ENCODE measurements around the gene IL4I1.

DNA sequence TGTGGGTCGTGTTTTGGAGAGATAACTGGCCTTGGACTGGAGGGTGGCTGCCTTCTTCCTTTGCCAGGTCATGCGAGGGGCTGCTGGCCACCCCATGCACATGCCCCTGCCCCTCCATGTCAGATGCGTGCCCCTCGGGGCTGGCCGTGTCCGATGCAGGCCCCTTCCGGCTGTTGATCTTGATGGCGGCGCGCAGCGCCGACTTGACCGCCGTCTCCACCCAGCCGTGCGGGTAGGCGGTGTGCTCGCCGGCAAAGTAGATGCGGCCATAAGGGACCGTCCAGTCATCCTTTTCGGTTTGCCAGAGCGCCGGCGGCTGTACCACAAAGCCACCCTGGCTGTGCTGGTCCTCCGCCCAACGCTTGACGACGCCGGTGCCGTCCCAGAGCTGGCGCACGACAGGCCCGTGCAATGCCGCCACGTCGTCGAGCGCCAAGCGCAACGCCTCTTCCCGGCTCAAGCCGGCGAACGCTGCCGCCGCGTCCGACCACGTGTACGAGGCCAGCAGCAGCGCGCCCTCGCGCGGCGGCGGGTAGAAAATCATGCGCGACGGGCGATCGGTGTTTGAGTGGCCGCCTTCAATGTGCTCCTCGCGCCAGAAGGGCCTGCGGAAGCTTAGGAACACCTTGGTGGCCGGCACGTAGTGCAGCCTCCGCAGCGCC, 6.9 kb downstream of the IL4I1 start:
- TF ChIP-seq, protein P1, sequence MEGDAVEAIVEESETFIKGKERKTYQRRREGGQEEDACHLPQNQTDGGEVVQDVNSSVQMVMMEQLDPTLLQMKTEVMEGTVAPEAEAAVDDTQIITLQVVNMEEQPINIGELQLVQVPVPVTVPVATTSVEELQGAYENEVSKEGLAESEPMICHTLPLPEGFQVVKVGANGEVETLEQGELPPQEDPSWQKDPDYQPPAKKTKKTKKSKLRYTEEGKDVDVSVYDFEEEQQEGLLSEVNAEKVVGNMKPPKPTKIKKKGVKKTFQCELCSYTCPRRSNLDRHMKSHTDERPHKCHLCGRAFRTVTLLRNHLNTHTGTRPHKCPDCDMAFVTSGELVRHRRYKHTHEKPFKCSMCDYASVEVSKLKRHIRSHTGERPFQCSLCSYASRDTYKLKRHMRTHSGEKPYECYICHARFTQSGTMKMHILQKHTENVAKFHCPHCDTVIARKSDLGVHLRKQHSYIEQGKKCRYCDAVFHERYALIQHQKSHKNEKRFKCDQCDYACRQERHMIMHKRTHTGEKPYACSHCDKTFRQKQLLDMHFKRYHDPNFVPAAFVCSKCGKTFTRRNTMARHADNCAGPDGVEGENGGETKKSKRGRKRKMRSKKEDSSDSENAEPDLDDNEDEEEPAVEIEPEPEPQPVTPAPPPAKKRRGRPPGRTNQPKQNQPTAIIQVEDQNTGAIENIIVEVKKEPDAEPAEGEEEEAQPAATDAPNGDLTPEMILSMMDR (conservative IDR thresholded peaks at IDR 0.05; ENCODE audit: low read length) = no peak
- no peak for TF ChIP-seq EZH2phosphoT487 (IDR thresholded peaks at IDR 0.05; ENCODE audit: borderline replicate concordance)
